IPS-20b (cell line): Measurements from ENCODE around the gene EN1.

Experiments
- H3K27ac ChIP-seq: one replicate; pipeline ENCODE4 v1.5.1; 2013; ENCODE audit warnings: low read length
- H3K27me3 ChIP-seq: 2 replicates; pipeline ENCODE4 v1.6.1; 2013; ENCODE audit warnings: mild to moderate bottlenecking, low read length, inconsistent platforms; ENCODE audit not compliant: insufficient read depth
- H3K36me3 ChIP-seq: 2 replicates; pipeline ENCODE4 v1.6.1; 2013; ENCODE audit warnings: low read depth, mild to moderate bottlenecking, inconsistent platforms, low read length, moderate library complexity; ENCODE audit not compliant: insufficient read depth
- H3K4me1 ChIP-seq: 2 replicates; pipeline ENCODE4 v1.6.1; 2013; ENCODE audit warnings: mild to moderate bottlenecking, control low read depth, inconsistent platforms, low read length, moderate library complexity; ENCODE audit not compliant: insufficient read depth
- H3K4me3 ChIP-seq: 2 replicates; pipeline ENCODE4 v1.5.1; 2013; ENCODE audit warnings: mild to moderate bottlenecking, low read length, inconsistent platforms
- H3K9ac ChIP-seq: 2 replicates; pipeline ENCODE4 v1.6.1; 2013; ENCODE audit warnings: low read depth, mild to moderate bottlenecking, inconsistent platforms, low read length, moderate library complexity
- H3K9me3 ChIP-seq: 2 replicates; pipeline ENCODE4 v1.6.1; 2013; ENCODE audit warnings: mild to moderate bottlenecking, low read depth, low read length, inconsistent platforms; ENCODE audit not compliant: insufficient read depth

The EN1 gene

GRCh38 chr2:118838741-118839455 lies 8.6 kb downstream of the EN1 start:
- Histone ChIP-seq H3K4me3 (no peak overlapping the region), H3K9ac (no peak overlapping the region), H3K27me3 (peaks cover 100% of the 10 kb centered on the region), H3K4me1 (peaks cover 13% of the 10 kb centered on the region; the same call in 1 of the 2 replicates), H3K9me3 (no peaks in the 10 kb centered on the region; the same call in 1 of the 2 replicates), H3K27ac (no peak overlapping the region), H3K36me3 (no peaks in the 10 kb centered on the region)

- Histone ChIP-seq H3K9ac (no peak overlapping the region), H3K4me1 (peaks cover 8% of the 10 kb centered on the region; the same call in 1 of the 2 replicates), H3K27me3 (peaks cover 100% of the 10 kb centered on the region), H3K36me3 (no peaks in the 10 kb centered on the region), H3K4me3 (no peak overlapping the region), H3K27ac (no peak overlapping the region), H3K9me3 (no peaks in the 10 kb centered on the region; the same call in 1 of the 2 replicates)
Observed at GRCh38 chr2:118837621-118838020, 9.8 kb downstream of the EN1 start.

- no peak overlapping the region for H3K9ac ChIP-seq
- H3K36me3 ChIP-seq: no peaks in the 10 kb centered on the region
- H3K27me3 ChIP-seq: peaks cover 100% of the 10 kb centered on the region
- no peaks in the 10 kb centered on the region; the same call in 1 of the 2 replicates for H3K9me3 ChIP-seq
- peaks cover 7% of the 10 kb centered on the region; the same call in 1 of the 2 replicates for H3K4me1 ChIP-seq
- no peak overlapping the region for H3K27ac ChIP-seq
- H3K4me3 ChIP-seq: no peak overlapping the region
Observed at GRCh38 chr2:118837067-118837466, 10.4 kb downstream of the EN1 start.

GRCh38 chr2:118836411-118836930 lies 11.0 kb downstream of the EN1 start:
- no peak overlapping the region for H3K9ac ChIP-seq
- no peaks in the 10 kb centered on the region for H3K36me3 ChIP-seq
- H3K4me3 ChIP-seq: peak overlapping the region; percentile 62
- no peak overlapping the region for H3K27ac ChIP-seq
- peaks cover 7% of the 10 kb centered on the region; the same call in 1 of the 2 replicates for H3K4me1 ChIP-seq
- H3K27me3 ChIP-seq: peaks cover 100% of the 10 kb centered on the region
- no peaks in the 10 kb centered on the region; the same call in 1 of the 2 replicates for H3K9me3 ChIP-seq

GRCh38 chr2:118835746-118836410 lies 11.6 kb downstream of the EN1 start:
- H3K27ac ChIP-seq: no peak overlapping the region
- H3K4me1 ChIP-seq: peaks cover 7% of the 10 kb centered on the region; the same call in 1 of the 2 replicates
- no peak overlapping the region for H3K9ac ChIP-seq
- H3K9me3 ChIP-seq: no peaks in the 10 kb centered on the region; the same call in 1 of the 2 replicates
- H3K36me3 ChIP-seq: no peaks in the 10 kb centered on the region
- peaks cover 100% of the 10 kb centered on the region for H3K27me3 ChIP-seq
- peak overlapping the region; percentile 62 for H3K4me3 ChIP-seq

- Histone ChIP-seq H3K9me3 (no peaks in the 10 kb centered on the region), H3K4me3 (peak overlapping the region; percentile 62), H3K36me3 (no peaks in the 10 kb centered on the region), H3K4me1 (peaks cover 7% of the 10 kb centered on the region; the same call in 1 of the 2 replicates), H3K27ac (no peak overlapping the region), H3K27me3 (peaks cover 100% of the 10 kb centered on the region), H3K9ac (no peak overlapping the region)
Observed at GRCh38 chr2:118834901-118835745, 12.3 kb downstream of the EN1 start.

GRCh38 chr2:118834440-118834810 lies 13.0 kb downstream of the EN1 start:
- no peaks in the 10 kb centered on the region for H3K36me3 ChIP-seq
- H3K27me3 ChIP-seq: peaks cover 100% of the 10 kb centered on the region
- peak overlapping the region; percentile 62; the same call in 1 of the 2 replicates for H3K4me3 ChIP-seq
- no peaks in the 10 kb centered on the region for H3K9me3 ChIP-seq
- H3K9ac ChIP-seq: no peak overlapping the region
- H3K27ac ChIP-seq: no peak overlapping the region
- H3K4me1 ChIP-seq: peaks cover 7% of the 10 kb centered on the region; the same call in 1 of the 2 replicates

GRCh38 chr2:118833716-118834439 lies 13.6 kb downstream of the EN1 start:
- peaks cover 7% of the 10 kb centered on the region; the same call in 1 of the 2 replicates for H3K4me1 ChIP-seq
- H3K4me3 ChIP-seq: peak overlapping the region; percentile 52
- no peak overlapping the region for H3K9ac ChIP-seq
- H3K27me3 ChIP-seq: peaks cover 100% of the 10 kb centered on the region
- H3K36me3 ChIP-seq: no peaks in the 10 kb centered on the region
- H3K9me3 ChIP-seq: no peaks in the 10 kb centered on the region
- no peak overlapping the region for H3K27ac ChIP-seq

- Histone ChIP-seq H3K36me3 (no peaks in the 10 kb centered on the region), H3K9me3 (no peaks in the 10 kb centered on the region), H3K27me3 (peaks cover 99% of the 10 kb centered on the region), H3K4me1 (peaks cover 7% of the 10 kb centered on the region; the same call in 1 of the 2 replicates), H3K4me3 (peak overlapping the region; percentile 52), H3K27ac (no peak overlapping the region), H3K9ac (no peak overlapping the region)
Observed at GRCh38 chr2:118832791-118833715, 14.4 kb downstream of the EN1 start.
